OCI-LY7 (cell line): ENCODE results near the gene KBTBD13. TPM values are rescaled to one million over a fixed set of nuclear protein-coding genes. Genes with fewer than 3 reads are reported as not detected.
"Not testable (repeated sequence)": the region's sequence is repeated elsewhere in the genome, so short reads cannot be mapped to it uniquely, and the experiment has no call there.

Source experiments
- BruUV-seq: library from RNA; stranded (reverse); fragments of 400-500 nt; replicated peaks from 2 replicates; lab custom pipeline; 2021; lab: Mats Ljungman, UMichigan
- CTCF ChIA-PET: fragments of 300-600 bp; sonication (Branson Sonifier 250); formaldehyde crosslinking; loops from one replicate; lab custom pipeline; 2022; ENCODE audit warnings: antibody characterized with exemption; ENCODE audit not compliant: unreplicated experiment; lab: Charles Lee
- POLR2A ChIA-PET: fragments of 300-600 bp; sonication (Branson Sonifier 250); formaldehyde crosslinking; loops from one replicate; lab custom pipeline; 2022; ENCODE audit warnings: antibody characterized with exemption; lab: Charles Lee
- DNase-seq: peaks from one replicate; pipeline ENCODE4 v3.0.0-alpha.2; 2015; ENCODE audit warnings: low spot score
- H2AFZ ChIP-seq: fragments of 200-600 bp; sonication (generic), shearing (Covaris generic); 2 replicates; pipeline ENCODE4 v1.6.1; 2014; ENCODE audit warnings: mild to moderate bottlenecking, antibody characterized with exemption, low read length, moderate library complexity
- H3K27ac ChIP-seq: fragments of 200-600 bp; sonication (generic); 2 replicates; pipeline ENCODE4 v1.5.1; 2014; ENCODE audit warnings: mixed run types, low read depth, mild to moderate bottlenecking, moderate library complexity, low read length, inconsistent platforms; ENCODE audit not compliant: poor library complexity, severe bottlenecking
- H3K36me3 ChIP-seq: fragments of 200-600 bp; sonication (generic); 2 replicates; pipeline ENCODE4 v1.6.1; 2014; ENCODE audit warnings: mild to moderate bottlenecking, antibody characterized with exemption, low read length, moderate library complexity, mixed read lengths; ENCODE audit not compliant: insufficient read depth
- H3K4me1 ChIP-seq: fragments of 200-600 bp; sonication (generic); 2 replicates; pipeline ENCODE4 v1.5.1; 2014; ENCODE audit warnings: mild to moderate bottlenecking, low read length; ENCODE audit not compliant: insufficient read depth, poor library complexity, severe bottlenecking
- H3K4me2 ChIP-seq: fragments of 200-600 bp; sonication (generic); 2 replicates; pipeline ENCODE4 v1.6.1; 2014; ENCODE audit warnings: mild to moderate bottlenecking, low read length
- H3K4me3 ChIP-seq: fragments of 200-600 bp; sonication (generic); 2 replicates; pipeline ENCODE4 v1.5.1; 2014; ENCODE audit warnings: mild to moderate bottlenecking, low read depth, low read length; ENCODE audit not compliant: poor library complexity, severe bottlenecking
- H3K79me2 ChIP-seq: fragments of 200-600 bp; sonication (generic); 2 replicates; pipeline ENCODE4 v1.6.1; 2016; ENCODE audit warnings: low read depth, mild to moderate bottlenecking, low read length, moderate library complexity, mixed read lengths; ENCODE audit not compliant: insufficient read depth
- H3K9me2 ChIP-seq: fragments of 200-600 bp; sonication (generic); 2 replicates; pipeline ENCODE4 v1.6.1; 2016; ENCODE audit warnings: mild to moderate bottlenecking, low read length, mixed read lengths; ENCODE audit not compliant: insufficient read depth
- H3K9me3 ChIP-seq: fragments of 200-600 bp; sonication (generic); 2 replicates; pipeline ENCODE4 v1.6.1; 2014; ENCODE audit warnings: mild to moderate bottlenecking, mixed run types, low read length, mixed read lengths
- H4K20me1 ChIP-seq: fragments of 200-600 bp; sonication (generic); 2 replicates; pipeline ENCODE4 v1.6.1; 2014; ENCODE audit warnings: mild to moderate bottlenecking, antibody characterized with exemption, low read length, moderate library complexity, mixed read lengths; ENCODE audit not compliant: insufficient read depth
- EZH2phosphoT487 ChIP-seq: fragments of 200-600 bp; sonication (generic); IDR thresholded peaks from 2 replicates; pipeline ENCODE4 v1.6.1; 2018; ENCODE audit warnings: low read depth, borderline replicate concordance, mild to moderate bottlenecking, mixed run types, antibody characterized with exemption, low read length, moderate library complexity, mixed read lengths
- intact Hi-C: fragments of 100-400 bp; cut with micrococcal nuclease; formaldehyde crosslinking; loops from one replicate; pipeline ENCODE4 v1.10.0; 2022; ENCODE audit not compliant: unreplicated experiment
- total RNA-seq, 2 experiments: library from RNA; depleted of rRNA in 1 of 2; stranded (reverse); fragments of >200 nt in 1 of 2; shearing (Covaris generic) in 1 of 2; gene quantifications; 2 replicates each; pipeline ENCODE4 v1.2.3, GENCODE V29; 2014 to 2022
- TF ChIP-seq, protein P1 (sequence below): fragments of 200-600 bp; sonication (generic); conservative IDR thresholded peaks from 2 replicates; pipeline ENCODE4 v1.5.1; 2014; ENCODE audit warnings: mild to moderate bottlenecking, antibody characterized with exemption, low read length, moderate library complexity, mixed read lengths

KBTBD13 gene
- total RNA-seq, 2 experiments from 2014 or later, result not detected

- H3K4me1 ChIP-seq, result no peaks in the 10 kb centered on the region
- BruUV-seq, result no TSS peak
- no peaks in the 10 kb centered on the region for H3K9me3 ChIP-seq
- no peak overlapping the region for H3K27ac ChIP-seq
- no peak overlapping the region for H3K4me2 ChIP-seq
- no peaks in the 10 kb centered on the region for H4K20me1 ChIP-seq
- CTCF ChIA-PET, result no interaction called here
- H3K4me3 ChIP-seq, result no peak overlapping the region
- no peak for DNase-seq
- H3K79me2 ChIP-seq, result no peaks in the 10 kb centered on the region
- POLR2A ChIA-PET, result no interaction called here
- H3K9me2 ChIP-seq, result no peaks in the 10 kb centered on the region
- intact Hi-C loops, result no loop called here
- H3K36me3 ChIP-seq, result no peaks in the 10 kb centered on the region
- no peak for TF ChIP-seq EZH2phosphoT487
- TF ChIP-seq, protein P1, sequence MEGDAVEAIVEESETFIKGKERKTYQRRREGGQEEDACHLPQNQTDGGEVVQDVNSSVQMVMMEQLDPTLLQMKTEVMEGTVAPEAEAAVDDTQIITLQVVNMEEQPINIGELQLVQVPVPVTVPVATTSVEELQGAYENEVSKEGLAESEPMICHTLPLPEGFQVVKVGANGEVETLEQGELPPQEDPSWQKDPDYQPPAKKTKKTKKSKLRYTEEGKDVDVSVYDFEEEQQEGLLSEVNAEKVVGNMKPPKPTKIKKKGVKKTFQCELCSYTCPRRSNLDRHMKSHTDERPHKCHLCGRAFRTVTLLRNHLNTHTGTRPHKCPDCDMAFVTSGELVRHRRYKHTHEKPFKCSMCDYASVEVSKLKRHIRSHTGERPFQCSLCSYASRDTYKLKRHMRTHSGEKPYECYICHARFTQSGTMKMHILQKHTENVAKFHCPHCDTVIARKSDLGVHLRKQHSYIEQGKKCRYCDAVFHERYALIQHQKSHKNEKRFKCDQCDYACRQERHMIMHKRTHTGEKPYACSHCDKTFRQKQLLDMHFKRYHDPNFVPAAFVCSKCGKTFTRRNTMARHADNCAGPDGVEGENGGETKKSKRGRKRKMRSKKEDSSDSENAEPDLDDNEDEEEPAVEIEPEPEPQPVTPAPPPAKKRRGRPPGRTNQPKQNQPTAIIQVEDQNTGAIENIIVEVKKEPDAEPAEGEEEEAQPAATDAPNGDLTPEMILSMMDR, result no peak
- H2AFZ ChIP-seq, result no peak overlapping the region
These were observed 33.7 kb upstream of the KBTBD13 start for GRCh38 chr15:65042776-65043327.

DNA sequence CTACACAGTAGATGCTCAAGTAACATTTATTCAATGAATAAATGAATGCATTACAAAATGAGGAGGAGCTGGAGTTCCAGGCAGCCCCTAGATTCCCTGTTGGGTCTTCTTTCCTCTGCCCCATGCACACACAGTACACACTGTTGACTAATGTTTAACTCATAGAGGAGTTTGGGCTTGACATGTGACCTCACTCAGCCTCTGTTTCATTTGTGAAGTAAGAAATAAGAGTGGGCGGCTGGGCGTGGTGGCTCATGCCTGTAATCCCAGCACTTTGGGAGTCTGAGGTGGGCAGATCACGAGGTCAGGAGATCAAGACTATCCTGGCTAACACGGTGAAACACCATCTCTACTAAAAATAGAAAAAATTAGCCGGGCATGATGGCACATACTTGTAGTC lies 32.3 kb upstream of the KBTBD13 start:
- CTCF ChIA-PET, H3K36me3 ChIP-seq, BruUV-seq, H3K9me3 ChIP-seq, intact Hi-C loops, H3K27ac ChIP-seq, H4K20me1 ChIP-seq, H2AFZ ChIP-seq, H3K9me2 ChIP-seq, H3K4me1 ChIP-seq, H3K79me2 ChIP-seq, H3K4me3 ChIP-seq, H3K4me2 ChIP-seq, DNase-seq: not testable (repeated sequence)
- POLR2A ChIA-PET, result interaction anchor here (0.7 kb wide), 2 partner anchors 10 to 982 kb away, joined by 3 to 4 read pairs; no protein-coding TSS in a partner anchor

GRCh38 chr15:65044724-65045481 lies 31.6 kb upstream of the KBTBD13 start, which contains the start of gene SLC51B:
Gene SLC51B (plus strand): TSS chr15:65045387. CDS start chr15:65050005, 4,618 bp downstream.
- no TSS peak for BruUV-seq
- CTCF ChIA-PET, result no interaction called here
- TF ChIP-seq EZH2phosphoT487, result no peak
- TF ChIP-seq, protein P1, result no peak
- no peaks in the 10 kb centered on the region for H3K36me3 ChIP-seq
- intact Hi-C loops, result no loop called here
- no peak within 1 kb of the TSS for H2AFZ ChIP-seq
- DNase-seq, result no peak
- POLR2A ChIA-PET, result interaction anchor here (0.7 kb wide), 1 partner anchor 11 kb away, joined by 4 read pairs; no protein-coding TSS in a partner anchor
- no peaks in the 10 kb centered on the region for H3K79me2 ChIP-seq
- no peaks in the 10 kb centered on the region for H4K20me1 ChIP-seq
- no peak within 1 kb of the TSS for H3K4me3 ChIP-seq
- H3K27ac ChIP-seq, result no peak within 1 kb of the TSS
- H3K9me3 ChIP-seq, result no peaks in the 10 kb centered on the region
- peaks cover 5% of the 10 kb centered on the region for H3K4me1 ChIP-seq
- no peak within 1 kb of the TSS for H3K4me2 ChIP-seq
- no peaks in the 10 kb centered on the region for H3K9me2 ChIP-seq
